Liver (tissue), 3 donors: ENCODE results near the gene ZC3H8.

Experiments
- CTCF ChIP-seq: fragments of 150-350 bp; IDR thresholded peaks from 2 replicates; pipeline ENCODE4 v1.5.1; 2017; ENCODE audit warnings: improper control_type of control experiment, low read depth, low read length; ENCODE audit not compliant: missing input control
- HNF4A ChIP-seq, 2 donors: conservative IDR thresholded peaks; 2 replicates each; pipeline ENCODE4 v1.6.1; 2016; ENCODE audit warnings: antibody characterized with exemption in 2 of 2, mild to moderate bottlenecking in 2 of 2
- HNF4G ChIP-seq: IDR thresholded peaks from 2 replicates; pipeline ENCODE4 v1.6.1; 2016; ENCODE audit warnings: antibody characterized with exemption
- donor health status: healthy.
- donor health status: healthy.

GRCh38 chr2:112181571-112182290 lies 73.1 kb downstream of the ZC3H8 start:
- TF ChIP-seq CTCF, result no peak
- no peak for TF ChIP-seq HNF4G
- TF ChIP-seq HNF4A (conservative IDR thresholded peaks at IDR 0.05), result no peak
